ENCODE results near the gene SPECC1.

DNA sequence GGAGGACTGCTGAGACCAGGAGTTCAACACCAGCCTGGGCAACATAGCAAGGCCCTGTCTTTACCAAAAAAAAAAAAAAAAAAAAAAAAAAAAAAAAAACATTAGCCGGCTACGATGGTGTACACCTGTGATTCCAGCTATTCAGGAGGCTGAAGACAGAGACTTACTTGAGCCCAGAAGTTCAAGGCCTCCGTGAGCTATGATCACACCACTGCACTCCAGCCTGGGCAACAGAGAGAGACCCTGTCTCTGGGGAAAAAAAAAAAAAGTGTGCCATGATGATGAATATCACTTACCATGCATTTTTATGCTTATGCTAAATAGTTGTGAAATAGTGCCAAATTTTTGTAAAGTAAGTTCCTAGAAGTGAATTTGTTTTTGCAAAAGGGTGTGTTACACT is 261.2 kb downstream of the SPECC1 start:
- TF ChIP-seq, protein P1, sequence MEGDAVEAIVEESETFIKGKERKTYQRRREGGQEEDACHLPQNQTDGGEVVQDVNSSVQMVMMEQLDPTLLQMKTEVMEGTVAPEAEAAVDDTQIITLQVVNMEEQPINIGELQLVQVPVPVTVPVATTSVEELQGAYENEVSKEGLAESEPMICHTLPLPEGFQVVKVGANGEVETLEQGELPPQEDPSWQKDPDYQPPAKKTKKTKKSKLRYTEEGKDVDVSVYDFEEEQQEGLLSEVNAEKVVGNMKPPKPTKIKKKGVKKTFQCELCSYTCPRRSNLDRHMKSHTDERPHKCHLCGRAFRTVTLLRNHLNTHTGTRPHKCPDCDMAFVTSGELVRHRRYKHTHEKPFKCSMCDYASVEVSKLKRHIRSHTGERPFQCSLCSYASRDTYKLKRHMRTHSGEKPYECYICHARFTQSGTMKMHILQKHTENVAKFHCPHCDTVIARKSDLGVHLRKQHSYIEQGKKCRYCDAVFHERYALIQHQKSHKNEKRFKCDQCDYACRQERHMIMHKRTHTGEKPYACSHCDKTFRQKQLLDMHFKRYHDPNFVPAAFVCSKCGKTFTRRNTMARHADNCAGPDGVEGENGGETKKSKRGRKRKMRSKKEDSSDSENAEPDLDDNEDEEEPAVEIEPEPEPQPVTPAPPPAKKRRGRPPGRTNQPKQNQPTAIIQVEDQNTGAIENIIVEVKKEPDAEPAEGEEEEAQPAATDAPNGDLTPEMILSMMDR (IDR thresholded peaks at IDR 0.05) = no peak
- no peak for TF ChIP-seq POLR2A (IDR thresholded peaks at IDR 0.05)
- TF ChIP-seq POLR2AphosphoS5 (IDR thresholded peaks at IDR 0.05) = no peak
